HUES48 (cell line): ENCODE data around the gene ATXN3.

Experiments used
- H3K27ac ChIP-seq: one replicate; pipeline ENCODE4 v1.7.0; 2013; ENCODE audit warnings: low read depth, low read length, inconsistent platforms
- H3K27me3 ChIP-seq: 2 replicates; pipeline ENCODE4 v1.6.1; 2013; ENCODE audit warnings: mild to moderate bottlenecking, low read length; ENCODE audit not compliant: control insufficient read depth, insufficient read depth
- H3K36me3 ChIP-seq: 2 replicates; pipeline ENCODE4 v1.6.1; 2013; ENCODE audit warnings: low read length; ENCODE audit not compliant: control insufficient read depth, insufficient read depth
- H3K4me1 ChIP-seq: 2 replicates; pipeline ENCODE4 v1.6.1; 2013; ENCODE audit warnings: mild to moderate bottlenecking, low read length; ENCODE audit not compliant: control insufficient read depth, insufficient read depth
- H3K4me3 ChIP-seq: 2 replicates; pipeline ENCODE4 v1.5.1; 2013; ENCODE audit warnings: mild to moderate bottlenecking, low read depth, low read length
- H3K9ac ChIP-seq: 2 replicates; pipeline ENCODE4 v1.6.1; 2013; ENCODE audit warnings: mild to moderate bottlenecking, low read depth, low read length, moderate library complexity
- H3K9me3 ChIP-seq: 2 replicates; pipeline ENCODE4 v1.6.1; 2013; ENCODE audit warnings: low read length; ENCODE audit not compliant: control insufficient read depth, insufficient read depth

Gene ATXN3

DNA sequence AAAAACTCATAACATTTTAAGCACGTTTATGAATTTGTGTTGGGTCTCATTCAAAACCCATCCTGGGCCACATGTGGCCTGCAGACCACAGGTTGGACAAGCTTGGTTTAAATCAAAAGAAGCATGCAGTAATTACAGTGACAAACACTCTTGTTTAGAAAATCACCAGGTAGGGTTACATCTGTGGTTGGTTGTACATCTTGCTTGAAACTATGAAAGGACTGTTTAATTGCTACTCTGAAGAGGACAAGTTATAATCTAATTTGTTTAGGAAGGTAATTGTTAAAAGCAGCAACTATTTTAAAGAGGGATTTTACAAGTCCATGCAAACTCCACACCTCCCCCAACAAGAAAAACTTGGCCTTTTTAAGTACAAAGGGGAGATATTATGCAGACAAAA lies 70.5 kb downstream of the ATXN3 start:
- Histone ChIP-seq H3K27ac (no peak overlapping the region), H3K9me3 (no peaks in the 10 kb centered on the region), H3K27me3 (no peaks in the 10 kb centered on the region), H3K4me3 (no peak overlapping the region), H3K4me1 (peaks cover 10% of the 10 kb centered on the region; the same call in 1 of the 2 replicates), H3K36me3 (peaks cover 13% of the 10 kb centered on the region; the same call in 1 of the 2 replicates), H3K9ac (no peak overlapping the region)

DNA sequence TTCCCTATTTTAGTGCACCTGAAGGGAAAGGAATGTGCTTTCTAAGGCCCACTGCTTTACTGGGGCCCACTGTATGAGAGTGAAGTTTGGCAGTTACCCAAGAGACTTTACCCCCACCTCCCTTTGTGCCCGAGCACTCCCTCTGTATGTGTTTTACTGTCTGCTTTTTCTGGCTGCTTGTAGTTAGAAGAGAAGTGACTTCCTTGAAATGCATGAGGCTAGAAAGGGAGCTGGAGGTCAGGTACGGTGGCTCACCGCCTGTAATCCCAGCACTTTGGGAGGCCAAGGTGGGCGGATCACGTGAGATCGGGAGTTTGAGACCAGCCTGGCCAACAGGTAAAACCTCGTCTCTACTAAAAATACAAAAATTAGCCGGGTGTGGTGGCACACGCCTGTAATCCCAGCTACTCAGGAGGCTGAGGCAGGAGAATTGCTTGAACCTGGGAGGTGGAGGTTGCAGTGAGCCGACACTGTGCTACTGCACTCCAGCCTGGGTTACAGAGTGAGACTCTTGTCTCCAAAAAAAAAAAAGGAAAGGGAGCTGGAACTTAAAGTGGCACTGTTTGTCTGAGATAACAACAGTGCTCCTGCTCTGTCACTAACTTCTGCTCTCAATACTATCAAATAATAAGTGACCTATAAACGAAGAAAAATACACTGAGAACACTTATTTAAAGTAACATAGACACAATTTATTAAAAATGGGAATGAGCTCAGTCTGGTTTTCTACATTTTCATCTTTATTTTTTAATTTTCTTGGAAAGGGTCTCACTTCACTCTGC lies 72.3 kb downstream of the ATXN3 start:
- H3K9ac ChIP-seq: no peak overlapping the region
- no peaks in the 10 kb centered on the region for H3K9me3 ChIP-seq
- H3K4me1 ChIP-seq: 0 out of 2 replicates have a peak, but pooled peaks cover 6% of the 10 kb centered on the region

DNA sequence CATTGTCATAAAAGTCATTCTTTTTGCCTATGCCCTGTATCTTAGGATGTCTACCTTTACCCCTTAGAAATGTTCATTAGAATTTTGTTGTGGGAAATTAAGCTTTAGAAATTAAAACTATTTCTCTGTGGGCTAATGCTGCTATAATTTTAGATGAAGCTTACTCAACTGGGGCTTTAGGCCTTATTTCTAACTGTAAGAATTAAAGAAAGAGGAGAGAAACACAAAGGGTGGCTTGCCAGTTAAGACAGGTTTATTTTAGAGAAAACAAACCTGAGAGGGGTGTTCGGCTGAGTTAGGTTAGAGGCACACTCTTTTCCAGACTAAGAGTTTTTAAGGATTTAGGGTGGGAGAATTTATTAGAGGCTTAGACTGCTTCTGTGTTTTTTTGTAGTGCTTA lies 72.9 kb downstream of the ATXN3 start:
- Histone ChIP-seq H3K9me3 (no peaks in the 10 kb centered on the region), H3K4me3 (no peak overlapping the region), H3K27ac (no peak overlapping the region), H3K27me3 (no peaks in the 10 kb centered on the region), H3K4me1 (0 out of 2 replicates have a peak, but pooled peaks cover 6% of the 10 kb centered on the region), H3K36me3 (peaks cover 17% of the 10 kb centered on the region), H3K9ac (no peak overlapping the region)

More for the DNA sequence above, 72.3 kb downstream of the ATXN3 start:
- Histone ChIP-seq H3K27me3 (no peaks in the 10 kb centered on the region), H3K27ac (no peak overlapping the region), H3K4me3 (no peak overlapping the region), H3K36me3 (peaks cover 17% of the 10 kb centered on the region)

- H3K27ac ChIP-seq: no peak overlapping the region
- H3K27me3 ChIP-seq: no peaks in the 10 kb centered on the region
- no peaks in the 10 kb centered on the region for H3K9me3 ChIP-seq
- H3K4me3 ChIP-seq: no peak overlapping the region
- H3K36me3 ChIP-seq: peaks cover 31% of the 10 kb centered on the region
- no peak overlapping the region for H3K9ac ChIP-seq
- no peaks in the 10 kb centered on the region for H3K4me1 ChIP-seq
Observed at GRCh38 chr14:92026548-92027190, 79.7 kb downstream of the ATXN3 start.

GRCh38 chr14:92022036-92022435 lies 84.3 kb downstream of the ATXN3 start:
- no peak overlapping the region for H3K27ac ChIP-seq
- H3K4me1 ChIP-seq: no peaks in the 10 kb centered on the region
- no peaks in the 10 kb centered on the region for H3K27me3 ChIP-seq
- H3K36me3 ChIP-seq: peaks cover 26% of the 10 kb centered on the region
- no peak overlapping the region for H3K4me3 ChIP-seq
- H3K9me3 ChIP-seq: no peaks in the 10 kb centered on the region
- no peak overlapping the region for H3K9ac ChIP-seq

- H3K9ac ChIP-seq: no peak overlapping the region
- H3K4me3 ChIP-seq: no peak overlapping the region
- H3K36me3 ChIP-seq: peaks cover 31% of the 10 kb centered on the region
- no peaks in the 10 kb centered on the region for H3K4me1 ChIP-seq
- no peaks in the 10 kb centered on the region for H3K27me3 ChIP-seq
- no peaks in the 10 kb centered on the region for H3K9me3 ChIP-seq
- H3K27ac ChIP-seq: no peak overlapping the region
Observed at GRCh38 chr14:92021523-92021922, 84.9 kb downstream of the ATXN3 start.

DNA sequence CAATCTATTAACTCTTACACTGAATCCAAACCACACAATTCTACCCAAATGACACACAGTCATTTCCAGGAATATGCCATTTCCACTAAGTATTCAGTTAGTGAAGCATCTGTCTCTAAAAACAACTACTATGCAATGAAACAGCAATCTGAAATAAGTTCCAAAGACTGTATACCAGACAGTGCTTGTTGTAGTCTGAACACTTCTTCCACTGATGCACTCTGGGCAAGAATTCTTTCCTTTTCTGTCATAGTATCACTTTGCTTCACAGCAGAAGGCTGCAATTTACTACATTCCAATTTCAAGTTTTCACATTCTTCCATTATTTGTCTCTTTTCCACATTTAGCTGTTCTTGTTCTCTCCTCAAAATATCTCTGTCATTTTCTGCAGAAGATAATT lies 92.3 kb downstream of the ATXN3 start:
- H3K27me3 ChIP-seq: no peaks in the 10 kb centered on the region
- no peaks in the 10 kb centered on the region for H3K9me3 ChIP-seq
- no peak overlapping the region for H3K27ac ChIP-seq
- H3K36me3 ChIP-seq: peaks cover 61% of the 10 kb centered on the region
- no peak overlapping the region for H3K4me3 ChIP-seq
- H3K9ac ChIP-seq: no peak overlapping the region
- H3K4me1 ChIP-seq: no peaks in the 10 kb centered on the region

DNA sequence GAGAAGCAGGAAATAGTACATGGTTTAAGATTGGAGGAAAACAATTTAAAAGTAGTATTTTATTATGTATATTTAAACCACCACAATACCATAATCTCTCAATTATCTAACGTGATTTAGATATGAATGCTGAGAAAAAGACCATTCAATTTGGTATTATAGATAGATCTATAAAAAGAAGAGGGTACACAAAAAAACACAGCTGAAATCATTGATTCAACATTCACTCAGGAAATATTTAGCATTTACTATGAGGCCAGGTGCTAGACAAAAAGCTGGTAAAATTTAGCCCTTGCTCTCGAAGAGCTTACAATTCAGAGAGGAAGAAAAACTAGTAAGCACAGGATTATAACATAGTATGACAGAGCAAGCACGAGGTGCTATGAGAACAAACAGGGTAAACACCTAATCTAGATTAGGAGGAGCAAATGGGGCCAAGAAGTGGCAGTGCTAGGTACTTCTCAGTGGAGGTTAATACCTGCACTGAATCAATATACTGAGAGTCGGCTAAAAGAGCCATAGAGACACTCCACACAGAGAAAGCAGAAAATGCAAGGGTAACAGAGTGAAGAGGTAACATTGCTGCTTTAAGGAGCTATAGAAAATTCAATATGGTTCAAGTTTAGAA lies 94.1 kb downstream of the ATXN3 start:
- Histone ChIP-seq H3K36me3 (peaks cover 64% of the 10 kb centered on the region), H3K4me1 (no peaks in the 10 kb centered on the region), H3K27me3 (no peaks in the 10 kb centered on the region), H3K27ac (no peak overlapping the region), H3K4me3 (no peak overlapping the region), H3K9ac (no peak overlapping the region), H3K9me3 (no peaks in the 10 kb centered on the region)

DNA sequence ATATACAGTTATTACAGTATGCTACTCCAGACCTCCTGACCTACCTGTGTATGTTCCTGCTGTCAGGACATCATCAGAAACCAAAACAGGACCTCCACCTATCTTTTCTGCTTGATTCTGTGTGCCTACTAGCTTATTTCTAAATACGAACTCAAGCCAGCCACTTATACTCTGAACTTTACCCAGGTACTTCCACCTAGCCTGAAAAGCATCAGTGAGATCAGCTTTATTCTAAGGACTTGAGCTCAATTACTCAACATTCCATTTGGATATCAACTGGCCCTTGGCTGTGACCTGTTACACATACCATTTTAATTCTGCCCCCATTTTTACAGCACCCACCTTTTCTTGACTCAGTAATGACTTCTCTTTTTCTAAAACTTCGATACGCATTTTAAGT lies 95.7 kb downstream of the ATXN3 start:
- Histone ChIP-seq H3K36me3 (peaks cover 57% of the 10 kb centered on the region), H3K4me3 (no peak overlapping the region), H3K9me3 (no peaks in the 10 kb centered on the region), H3K4me1 (no peaks in the 10 kb centered on the region), H3K27ac (no peak overlapping the region), H3K27me3 (no peaks in the 10 kb centered on the region), H3K9ac (no peak overlapping the region)

DNA sequence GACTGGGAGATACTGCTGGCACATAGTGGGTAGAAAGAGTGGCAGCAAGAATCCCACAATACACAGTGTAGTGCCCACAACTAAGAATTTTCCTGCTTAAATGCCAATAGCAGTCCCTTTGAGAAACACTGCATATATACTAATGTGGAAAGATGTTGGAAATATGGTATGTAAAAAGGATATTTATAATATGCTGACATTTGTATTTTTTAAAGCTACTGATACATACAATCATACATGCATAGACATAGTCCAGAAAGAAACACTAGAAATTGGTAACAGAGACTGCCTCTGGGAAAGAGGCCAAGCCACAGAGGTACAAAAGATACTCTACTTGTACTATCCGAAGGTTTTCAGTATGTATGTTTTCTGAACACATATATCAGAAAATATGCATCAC lies 96.8 kb downstream of the ATXN3 start:
- Histone ChIP-seq H3K27me3 (no peaks in the 10 kb centered on the region), H3K4me3 (no peak overlapping the region), H3K9me3 (no peaks in the 10 kb centered on the region), H3K27ac (no peak overlapping the region), H3K36me3 (peaks cover 59% of the 10 kb centered on the region), H3K4me1 (no peaks in the 10 kb centered on the region), H3K9ac (no peak overlapping the region)
